Neuronal stem cell (in vitro differentiated cells): ENCODE measurements around the gene IPO9.

Experiments
- DNase-seq: peaks from one replicate; pipeline ENCODE4 v3.0.0-alpha.2; 2013; ENCODE audit warnings: low spot score
- H2AFZ ChIP-seq: one replicate; pipeline ENCODE4 v1.6.1; 2013; ENCODE audit warnings: mild to moderate bottlenecking, low read length, inconsistent platforms
- H2AK5ac ChIP-seq: 2 replicates; pipeline ENCODE4 v1.6.1; 2013; ENCODE audit warnings: low read depth, mild to moderate bottlenecking, inconsistent platforms, low read length, moderate library complexity, mixed read lengths
- H2BK120ac ChIP-seq: 2 replicates; pipeline ENCODE4 v1.6.1; 2013; ENCODE audit warnings: low read depth, mild to moderate bottlenecking, inconsistent platforms, low read length, moderate library complexity, mixed read lengths
- H2BK12ac ChIP-seq: one replicate; pipeline ENCODE4 v1.6.1; 2013; ENCODE audit warnings: low read length, inconsistent platforms
- H2BK15ac ChIP-seq: 2 replicates; pipeline ENCODE4 v1.6.1; 2013; ENCODE audit warnings: mild to moderate bottlenecking, low read length, inconsistent platforms, mixed read lengths
- H2BK5ac ChIP-seq: one replicate; pipeline ENCODE4 v1.6.1; 2013; ENCODE audit warnings: inconsistent platforms, mild to moderate bottlenecking, low read length, moderate library complexity
- H3K14ac ChIP-seq: one replicate; pipeline ENCODE4 v1.6.1; 2013; ENCODE audit warnings: low read length, inconsistent platforms
- H3K18ac ChIP-seq: 2 replicates; pipeline ENCODE4 v1.6.1; 2013; ENCODE audit warnings: low read length, inconsistent platforms
- H3K23ac ChIP-seq: 2 replicates; pipeline ENCODE4 v1.6.1; 2013; ENCODE audit warnings: low read depth, mild to moderate bottlenecking, mixed read lengths, low read length, inconsistent platforms; ENCODE audit not compliant: poor library complexity
- H3K27ac ChIP-seq: replicated peaks from 3 replicates; pipeline ENCODE4 v1.5.1; 2013; ENCODE audit warnings: low read length, inconsistent platforms
- H3K27me3 ChIP-seq, 3 experiments: 2 replicates each; pipeline ENCODE4 v1.6.1; 2013; ENCODE audit warnings: low read length in 3 of 3, mild to moderate bottlenecking in 2 of 3, inconsistent platforms in 1 of 3, low read depth in 1 of 3, mixed read lengths in 1 of 3, moderate library complexity in 1 of 3; ENCODE audit not compliant: control insufficient read depth in 3 of 3, insufficient read depth in 3 of 3
- H3K36me3 ChIP-seq, 2 donors: replicated peaks in 1 of 2; 2 replicates each; pipeline ENCODE4 v1.6.1; 2013; ENCODE audit warnings: low read length in 2 of 2; ENCODE audit not compliant: control insufficient read depth in 2 of 2, insufficient read depth in 2 of 2
- H3K4ac ChIP-seq: 2 replicates; pipeline ENCODE4 v1.6.1; 2013; ENCODE audit warnings: inconsistent platforms, mild to moderate bottlenecking, low read length, moderate library complexity
- H3K4me1 ChIP-seq, 2 donors: 1 replicate in 1 of 2; 2 replicates in 1 of 2; pipeline ENCODE4 v1.6.1; 2013; ENCODE audit warnings: low read length in 2 of 2, low read depth in 1 of 2; ENCODE audit not compliant: control insufficient read depth in 2 of 2, insufficient read depth in 1 of 2
- H3K4me2 ChIP-seq: one replicate; pipeline ENCODE4 v1.6.1; 2013; ENCODE audit warnings: mild to moderate bottlenecking, low read length, inconsistent platforms; ENCODE audit not compliant: insufficient read depth, poor library complexity, severe bottlenecking
- H3K4me3 ChIP-seq, 2 donors: 2 replicates each; pipeline ENCODE4 v1.5.1; 2013; ENCODE audit warnings: low read length in 2 of 2, mild to moderate bottlenecking in 2 of 2, inconsistent platforms in 1 of 2, moderate library complexity in 1 of 2
- H3K79me1 ChIP-seq: one replicate; pipeline ENCODE4 v1.6.1; 2013; ENCODE audit warnings: low read depth, mild to moderate bottlenecking, inconsistent platforms, low read length, moderate library complexity
- H3K9ac ChIP-seq: one replicate; pipeline ENCODE4 v1.6.1; 2013; ENCODE audit warnings: mild to moderate bottlenecking, low read depth, low read length, inconsistent platforms; ENCODE audit not compliant: poor library complexity
- H3K9me3 ChIP-seq, 2 donors: replicated peaks in 1 of 2; 2 replicates each; pipeline versions ENCODE3 to v1.6.1; 2013; ENCODE audit warnings: low read length in 2 of 2, mild to moderate bottlenecking in 2 of 2, inconsistent platforms in 1 of 2, low read depth in 1 of 2, mixed read lengths in 1 of 2, moderate library complexity in 1 of 2; ENCODE audit not compliant: control insufficient read depth in 2 of 2, insufficient read depth in 1 of 2
- H4K8ac ChIP-seq: one replicate; pipeline ENCODE4 v1.6.1; 2013; ENCODE audit warnings: low read depth, mild to moderate bottlenecking, inconsistent platforms, low read length, moderate library complexity
- H4K91ac ChIP-seq: one replicate; pipeline ENCODE4 v1.6.1; 2013; ENCODE audit warnings: low read length, low read depth, mild to moderate bottlenecking, inconsistent platforms; ENCODE audit not compliant: poor library complexity
- WGBS, 2 donors: extraction: QIAGEN DNeasy Blood & Tissue Kit; methylation state at CpG; one replicate each; pipeline ENCODE4 v1.1.7; 2013; ENCODE audit warnings: missing lambda C conversion rate in 2 of 2, mixed read lengths in 1 of 2; ENCODE audit not compliant: insufficient read length in 2 of 2, insufficient replicate concordance in 1 of 2; ENCODE audit errors: extremely low coverage in 2 of 2; 5-methylcytosine and 5-hydroxymethylcytosine counted together

Gene IPO9

DNA sequence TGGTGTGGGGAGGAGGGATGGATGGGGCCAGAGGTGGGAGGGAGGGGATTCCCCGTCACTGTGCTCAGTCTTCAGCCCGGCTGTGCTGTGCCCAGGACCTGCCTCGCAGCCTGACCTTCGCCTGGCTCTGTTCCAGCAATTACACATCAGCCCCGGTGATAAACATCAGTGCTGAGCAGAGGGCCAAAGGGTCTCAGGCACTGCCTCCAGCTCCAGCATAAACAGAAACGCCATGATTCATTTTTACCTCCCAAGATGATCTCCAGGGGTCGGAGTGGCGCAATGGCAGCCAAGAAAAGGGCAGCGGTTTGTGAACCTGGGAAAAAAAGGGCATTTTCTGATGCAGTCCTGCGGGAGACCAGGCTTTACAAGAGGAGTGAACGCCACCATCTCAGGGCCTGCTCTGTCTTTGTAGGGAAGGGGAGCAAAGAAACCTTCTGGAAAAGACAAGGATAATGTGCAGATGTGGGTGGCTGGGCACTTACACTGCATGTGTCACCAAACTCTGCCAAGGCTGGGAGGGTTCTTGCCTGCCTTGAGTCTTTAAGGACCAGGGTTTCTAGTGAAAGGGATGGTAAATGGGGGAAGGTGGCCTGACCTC lies 87.8 kb downstream of the IPO9 start:
- WGBS, 2 donors: no CpG with 5 or more reads among the region's 11 CpGs
- no peak overlapping the region for H3K27ac ChIP-seq

GRCh38 chr1:201917362-201918033 lies 88.5 kb downstream of the IPO9 start:
- Histone ChIP-seq H2AK5ac (no peak overlapping the region), H3K4me3 (no peak overlapping the region), H3K36me3 (no peaks in the 10 kb centered on the region), H3K4ac (no peak overlapping the region), H3K4me2 (no peak overlapping the region), H2AFZ (no peak overlapping the region), H3K18ac (peak overlapping the region; percentile 27), H2BK12ac (no peak overlapping the region), H3K27ac (no peak overlapping the region), H3K9me3 (no peaks in the 10 kb centered on the region), H2BK120ac (no peak overlapping the region), H4K8ac (no peak overlapping the region), H3K9ac (no peak overlapping the region), H3K27me3 (peaks cover 0 to 41% (median 4%) of the 10 kb centered on the region in 3 experiments), H3K14ac (peak overlapping the region; percentile 14), H4K91ac (no peak overlapping the region), H2BK5ac (no peak overlapping the region), H2BK15ac (no peak overlapping the region), H3K4me1 (no peaks in the 10 kb centered on the region), H3K23ac (no peak overlapping the region), H3K79me1 (no peaks in the 10 kb centered on the region)
- no CpG with 5 or more reads among the region's 7 CpGs for WGBS, 2 donors
- no peak for DNase-seq

More for the DNA sequence above, 87.8 kb downstream of the IPO9 start:
- Histone ChIP-seq H3K4me3 (no peak overlapping the region), H3K4me2 (no peak overlapping the region), H2BK15ac (no peak overlapping the region), H4K8ac (no peak overlapping the region), H3K4me1 (peaks cover 0 to 4% of the 10 kb centered on the region in 2 donors), H4K91ac (no peak overlapping the region), H3K23ac (no peak overlapping the region), H2BK12ac (no peak overlapping the region), H3K18ac (no peak overlapping the region), H2AFZ (peak overlapping the region; percentile 60), H2AK5ac (no peak overlapping the region), H3K27me3 (peaks cover 0 to 43% (median 4%) of the 10 kb centered on the region in 3 experiments), H3K36me3 (no peaks in the 10 kb centered on the region), H3K4ac (no peak overlapping the region), H3K79me1 (no peaks in the 10 kb centered on the region), H3K9ac (no peak overlapping the region), H3K14ac (no peak overlapping the region), H2BK5ac (no peak overlapping the region), H2BK120ac (no peak overlapping the region), H3K9me3 (no peaks in the 10 kb centered on the region)
- no peak for DNase-seq

- H2BK12ac ChIP-seq: no peak overlapping the region
- no peak overlapping the region for H3K9ac ChIP-seq
- H2BK5ac ChIP-seq: no peak overlapping the region
- no peak overlapping the region for H2BK120ac ChIP-seq
- H3K4me3 ChIP-seq: no peak overlapping the region
- H2AFZ ChIP-seq: no peak overlapping the region
- DNase-seq: no peak
- peak overlapping the region; percentile 55 for H2BK15ac ChIP-seq
- no peak overlapping the region for H3K4ac ChIP-seq
- H4K91ac ChIP-seq: no peak overlapping the region
- no peak overlapping the region for H3K18ac ChIP-seq
- H2AK5ac ChIP-seq: no peak overlapping the region
- no CpG with 5 or more reads among the region's 5 CpGs for WGBS, 2 donors
- H3K27me3 ChIP-seq: peaks cover 0 to 41% (median 4%) of the 10 kb centered on the region in 3 experiments
- H3K9me3 ChIP-seq: no peaks in the 10 kb centered on the region
- no peak overlapping the region for H4K8ac ChIP-seq
- no peak overlapping the region for H3K14ac ChIP-seq
- H3K27ac ChIP-seq: no peak overlapping the region
- H3K4me1 ChIP-seq: no peaks in the 10 kb centered on the region
- H3K4me2 ChIP-seq: no peak overlapping the region
- H3K79me1 ChIP-seq: no peaks in the 10 kb centered on the region
- H3K36me3 ChIP-seq: no peaks in the 10 kb centered on the region
- no peak overlapping the region for H3K23ac ChIP-seq
Measured at GRCh38 chr1:201918343-201918742, 89.4 kb downstream of the IPO9 start.

DNA sequence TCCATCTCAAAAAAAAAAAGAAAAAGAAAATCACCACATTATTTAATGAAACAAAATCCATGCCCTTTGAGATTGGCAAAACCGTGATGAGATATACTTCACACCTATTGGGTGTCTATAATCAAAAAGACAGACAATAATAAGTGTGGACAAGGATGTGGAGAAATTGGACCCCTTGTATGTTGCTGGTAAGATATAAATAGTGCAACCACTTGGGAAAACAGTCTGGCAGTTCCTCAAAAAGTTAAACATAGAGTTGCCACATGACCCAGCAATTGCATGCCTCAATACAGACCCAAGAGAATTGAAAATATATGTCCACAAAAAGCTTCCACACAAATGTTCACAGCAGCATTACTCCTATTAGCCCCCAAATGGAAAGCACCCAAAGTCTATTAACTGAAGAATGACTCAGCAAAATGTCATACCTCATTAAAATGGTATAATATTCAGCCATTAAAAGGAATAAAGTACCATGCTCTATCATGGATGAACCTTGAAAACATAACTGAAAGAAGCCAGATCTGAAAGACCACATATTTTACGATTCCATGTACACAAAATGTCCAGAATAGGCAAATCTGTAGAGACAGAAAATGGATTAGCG lies 93.1 kb downstream of the IPO9 start:
- Histone ChIP-seq H3K18ac (no peak overlapping the region), H3K9ac (no peak overlapping the region), H2BK15ac (no peak overlapping the region), H3K9me3 (no peaks in the 10 kb centered on the region), H3K4me2 (no peak overlapping the region), H3K4me1 (no peaks in the 10 kb centered on the region), H2AFZ (no peak overlapping the region), H2AK5ac (no peak overlapping the region), H4K8ac (no peak overlapping the region), H2BK120ac (no peak overlapping the region), H3K27ac (no peak overlapping the region), H3K36me3 (no peaks in the 10 kb centered on the region), H3K4ac (no peak overlapping the region), H3K4me3 (no peak overlapping the region), H3K23ac (no peak overlapping the region), H3K27me3 (peaks cover 0 to 22% (median 0%) of the 10 kb centered on the region in 3 experiments), H3K79me1 (no peaks in the 10 kb centered on the region), H3K14ac (no peak overlapping the region), H4K91ac (no peak overlapping the region), H2BK5ac (no peak overlapping the region), H2BK12ac (no peak overlapping the region)
- no CpG with 5 or more reads among the region's 3 CpGs for WGBS, 2 donors
- DNase-seq: no peak
